ENCODE measurements around the gene STPG3. TPM values are rescaled to one million over a fixed set of nuclear protein-coding genes. Genes with fewer than 3 reads are reported as not detected.
A peak's percentile ranks its signal among the peaks of the same experiment; 100 is the strongest.

Gene STPG3
- total and polyA plus RNA-seq, 2 of the 8 experiments (the other 6 are each of a cell fraction or from before 2014, with no cell fraction given), result not detected

DNA sequence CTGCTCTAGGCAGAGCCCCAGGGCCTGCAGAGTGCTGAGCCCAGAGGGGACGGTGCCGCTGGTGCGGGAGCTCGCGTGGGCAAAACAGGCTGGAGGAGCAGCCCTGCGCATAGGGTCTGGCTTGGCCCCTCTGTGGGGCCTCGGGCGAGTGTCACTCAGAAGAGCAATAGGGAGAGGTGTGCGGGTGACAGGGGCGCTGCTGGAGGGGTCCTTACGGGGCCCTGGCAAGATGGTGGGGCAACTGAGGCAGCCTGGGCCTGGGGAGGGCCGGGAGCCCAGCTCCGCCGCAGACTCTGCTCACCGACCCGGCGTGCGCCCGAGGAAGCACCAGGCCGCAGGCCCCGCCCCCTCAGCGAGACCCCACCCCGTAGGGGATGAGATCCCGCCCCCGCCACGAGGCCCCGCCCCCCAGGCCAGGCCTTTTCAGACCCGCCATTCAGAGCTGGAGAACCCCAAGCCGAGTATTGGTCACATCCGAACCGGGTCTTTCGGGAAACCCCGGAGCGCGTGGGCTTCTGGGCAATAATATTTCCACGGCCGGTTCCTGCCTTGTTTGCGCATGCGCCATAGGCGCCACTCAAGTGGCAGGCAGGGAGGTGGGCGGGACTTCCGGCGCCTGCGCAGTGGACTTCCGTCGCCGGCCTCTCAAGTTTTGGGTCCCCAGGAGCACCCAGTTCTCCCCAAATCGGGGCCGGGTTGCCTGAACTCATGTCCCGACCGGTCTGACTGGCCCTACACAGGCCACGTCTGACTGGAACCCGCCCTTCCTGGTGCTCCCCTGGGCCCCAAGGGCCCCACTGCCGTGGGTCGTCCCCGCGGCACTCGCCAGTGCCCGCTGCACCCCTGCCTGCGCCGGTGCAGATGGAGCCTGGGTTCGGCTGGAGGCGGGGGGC, 27.8 kb upstream of the STPG3 start:
- no peak overlapping the region for H3K23ac ChIP-seq (ENCODE audit: insufficient read length)
- no peak overlapping the region for H3K27ac ChIP-seq (ENCODE audit: low read depth, low read length)
- no peak overlapping the region for H2BK20ac ChIP-seq (ENCODE audit: low read length)
- H4K91ac ChIP-seq (replicated peaks; ENCODE audit: insufficient read length, low read length), result no peak overlapping the region
- ChIA-PET POLR2A (ENCODE audit: partially characterized antibody) (interaction anchor here (0.6 to 69.9 kb wide), 15 partner anchors 9 to 110 kb away, joined by 3 to 1462 read pairs (median 3); partner anchors contain the start of genes ANAPC2, NDOR1, NELFB and SSNA1), CTCF (ENCODE audit: partially characterized antibody) (interaction anchor here (0.6 to 20.2 kb wide), 17 partner anchors 10 to 1404 kb away, joined by 3 to 204 read pairs (median 4); partner anchors contain the start of genes ANAPC2, SSNA1, TPRN and TUBB4B)
- peaks cover 0 to 20% (median 10%) of the 10 kb centered on the region in 4 experiments; a peak in 5 of 7 replicates for H3K4me1 ChIP-seq (replicated peaks in 1 of 4; ENCODE audit: control insufficient read depth in 3 of 4, insufficient read depth in 4 of 4, low read length in 3 of 4)
- H3K18ac ChIP-seq (ENCODE audit: extremely low read depth, low read length), result peak overlapping the region; percentile 83; the same call in 1 of the 2 replicates
- H3K79me2 ChIP-seq (ENCODE audit: control insufficient read depth in 1 of 2, insufficient read depth in 2 of 2, low read length in 2 of 2), result no peaks in the 10 kb centered on the region
- DNase-seq (ENCODE audit: low read depth in 1 of 2, low spot score in 2 of 2), result peak; percentile 96 to 99
- no peak overlapping the region for H3K14ac ChIP-seq (ENCODE audit: insufficient read length)
- peak overlapping the region in 3 of 4 experiments; percentile 55 to 82 (median 58); a peak in 5 of 7 replicates for H3K9ac ChIP-seq (replicated peaks in 1 of 4; ENCODE audit: extremely low read depth in 1 of 4, low read depth in 3 of 4, low read length in 3 of 4)
- H3K23me2 ChIP-seq (ENCODE audit: low read depth, low read length), result peaks cover 18% of the 10 kb centered on the region; the same call in 1 of the 2 replicates
- H3K56ac ChIP-seq (replicated peaks; ENCODE audit: insufficient read length, low read depth, low read length), result peak overlapping the region; percentile 92
- peak; percentile 36 for FAIRE-seq
- peaks cover 0 to 4% of the 10 kb centered on the region in 2 experiments for H4K20me1 ChIP-seq (replicated peaks in 1 of 2; ENCODE audit: control insufficient read depth in 1 of 2, insufficient read depth in 2 of 2, low read length in 2 of 2)
- H3K36me3 ChIP-seq (ENCODE audit: control insufficient read depth in 2 of 4, insufficient read depth in 4 of 4, low read length in 3 of 4), result no peaks in the 10 kb centered on the region; a peak in 1 of 8 replicates
- no peak overlapping the region for H2AFZ ChIP-seq (ENCODE audit: low read length)
- H3K79me1 ChIP-seq (ENCODE audit: low read depth, low read length), result no peaks in the 10 kb centered on the region
- H2BK120ac ChIP-seq (replicated peaks; ENCODE audit: low read depth, low read length), result no peak overlapping the region
- peak overlapping the region; percentile 77 to 95 for H3K4me2 ChIP-seq (ENCODE audit: insufficient read depth in 1 of 2, low read depth in 2 of 2, low read length in 2 of 2)
- peak overlapping the region; percentile 49; the same call in 1 of the 2 replicates for H2BK5ac ChIP-seq (ENCODE audit: low read depth, low read length)
- no peak overlapping the region for H3K4ac ChIP-seq (replicated peaks; ENCODE audit: insufficient read length, low read depth, low read length)
- 2% methylated on average over 36 of the region's 63 CpGs; no CpG with 5 or more reads in 1 of the 2 experiments for WGBS, 2 experiments (ENCODE audit: extremely low coverage in 1 of 2, insufficient coverage in 1 of 2, insufficient read length in 1 of 2, insufficient replicate concordance in 2 of 2, low coverage in 1 of 2, low lambda C conversion rate in 2 of 2, missing lambda C conversion rate in 1 of 2)
- H4K5ac ChIP-seq (ENCODE audit: insufficient read length, low read depth, low read length), result peak overlapping the region; percentile 88
- 0 out of 2 replicates have a peak overlapping the region, but pooled peaks have one; percentile 61 for H2BK15ac ChIP-seq (ENCODE audit: low read length)
- peak overlapping the region; percentile 82 for H4K8ac ChIP-seq (ENCODE audit: extremely low read depth, insufficient read depth, low read length)
- H3K27me3 ChIP-seq (replicated peaks in 1 of 4; ENCODE audit: control insufficient read depth in 3 of 4, extremely low read depth in 1 of 4, insufficient read depth in 3 of 4, low read length in 3 of 4), result no peaks in the 10 kb centered on the region; a peak in 2 of 7 replicates
- no peak overlapping the region for H2BK12ac ChIP-seq (ENCODE audit: low read depth, low read length)
- peak overlapping the region; percentile 26; the same call in 1 of the 2 replicates for H2AK5ac ChIP-seq (ENCODE audit: low read depth, low read length)
- no peaks in the 10 kb centered on the region for H3K9me3 ChIP-seq (ENCODE audit: insufficient read depth in 2 of 2, low read depth in 1 of 2, low read length in 1 of 2)
- peak overlapping the region; percentile 67 to 92 (median 79) for H3K4me3 ChIP-seq (ENCODE audit: extremely low read depth in 1 of 4, insufficient read depth in 2 of 4, low read depth in 3 of 4, low read length in 4 of 4)
- TF ChIP-seq POLR2AphosphoS5 (IDR thresholded peaks at IDR 0.05; ENCODE audit: low read depth, low read length), result no peak
- TF ChIP-seq GABPA (IDR thresholded peaks at IDR 0.05; ENCODE audit: borderline replicate concordance, insufficient read depth, low read length), result peak; percentile 96
- peak; percentile 73 for TF ChIP-seq BACH1 (IDR thresholded peaks at IDR 0.05; ENCODE audit: low read length)
- peak in 1 of 2 experiments; percentile 62; a peak in 2 of 4 replicates for TF ChIP-seq SIN3A (conservative IDR thresholded peaks at IDR 0.05 in 1 of 2, IDR thresholded peaks at IDR 0.05 in 1 of 2; ENCODE audit: low read depth in 1 of 2, low read length in 2 of 2)
- TF ChIP-seq SAP30 (IDR thresholded peaks at IDR 0.05; ENCODE audit: insufficient read depth, insufficient replicate concordance, low read length), result no peak
- TF ChIP-seq SP2 (IDR thresholded peaks at IDR 0.05; ENCODE audit: low read length), result peak; percentile 44
- TF ChIP-seq PHF8 (conservative IDR thresholded peaks at IDR 0.05; ENCODE audit: low read depth, low read length), result peak; percentile 44; the same call in 1 of the 2 replicates
- TF ChIP-seq TBP (IDR thresholded peaks at IDR 0.05; ENCODE audit: low read depth, low read length), result no peak
- no peak for TF ChIP-seq RNF2 (IDR thresholded peaks at IDR 0.05; ENCODE audit: borderline replicate concordance, low read depth, low read length, missing control alignments, poor library complexity, severe bottlenecking)

Data from H1 (cell line).